Fibroblast of lung (primary cell): ENCODE measurements around the gene GH2. TPM values are rescaled to one million over a fixed set of nuclear protein-coding genes. Genes with fewer than 3 reads are reported as not detected.
"Not testable (repeated sequence)": the region's sequence is repeated elsewhere in the genome, so short reads cannot be mapped to it uniquely, and the experiment has no call there.

Experiments
- DNase-seq, 2 donors: peaks; one replicate each; pipeline versions ENCODE4 v3.0.0 to v3.0.0-alpha.2; 2010; ENCODE audit warnings: low read depth in 2 of 2
- H2AFZ ChIP-seq: 2 replicates; pipeline ENCODE4 v1.5.1; 2012; ENCODE audit warnings: low read length, control low read depth, inconsistent platforms
- H3K27ac ChIP-seq: 2 replicates; pipeline ENCODE4 v1.5.1; 2011; ENCODE audit warnings: low read length, control low read depth; ENCODE audit not compliant: insufficient read depth
- H3K27me3 ChIP-seq: 2 replicates; pipeline ENCODE4 v1.5.1; 2011; ENCODE audit warnings: mild to moderate bottlenecking, low read length; ENCODE audit not compliant: control insufficient read depth, insufficient read depth
- H3K36me3 ChIP-seq: 2 replicates; pipeline ENCODE4 v1.5.1; 2011; ENCODE audit warnings: low read length; ENCODE audit not compliant: control insufficient read depth, insufficient read depth
- H3K4me1 ChIP-seq: 2 replicates; pipeline ENCODE4 v1.5.1; 2011; ENCODE audit warnings: low read length; ENCODE audit not compliant: control insufficient read depth, insufficient read depth; ENCODE audit errors: extremely low read depth
- H3K4me2 ChIP-seq: 2 replicates; pipeline ENCODE4 v1.5.1; 2011; ENCODE audit warnings: low read length, control low read depth; ENCODE audit not compliant: insufficient read depth; ENCODE audit errors: extremely low read depth
- H3K4me3 ChIP-seq, 4 experiments: fragments of 200-600 bp in 1 of 4; sonication (generic) in 1 of 4; replicated peaks in 1 of 4; 2 replicates each; pipeline ENCODE4 v1.5.1; 2011 to 2016; ENCODE audit warnings: low read length in 4 of 4, low read depth in 3 of 4, mild to moderate bottlenecking in 3 of 4, control low read depth in 2 of 4, inconsistent platforms in 1 of 4, mixed read lengths in 1 of 4; ENCODE audit not compliant: insufficient read depth in 1 of 4; ENCODE audit errors: control extremely low read depth in 1 of 4
- H3K79me2 ChIP-seq: 2 replicates; pipeline ENCODE4 v1.5.1; 2012; ENCODE audit warnings: mild to moderate bottlenecking, low read length, inconsistent platforms; ENCODE audit not compliant: control insufficient read depth, insufficient read depth
- H3K9ac ChIP-seq: 2 replicates; pipeline ENCODE4 v1.5.1; 2011; ENCODE audit warnings: mild to moderate bottlenecking, low read length, control low read depth; ENCODE audit not compliant: insufficient read depth
- H3K9me3 ChIP-seq: 2 replicates; pipeline ENCODE4 v1.5.1; 2012; ENCODE audit warnings: low read depth, low read length; ENCODE audit not compliant: control insufficient read depth, insufficient read depth
- H4K20me1 ChIP-seq: 2 replicates; pipeline ENCODE4 v1.5.1; 2011; ENCODE audit warnings: low read length; ENCODE audit not compliant: control insufficient read depth, insufficient read depth; ENCODE audit errors: extremely low read depth
- CTCF ChIP-seq, 2 donors: IDR thresholded peaks in 1 of 2; conservative IDR thresholded peaks in 1 of 2; 1 replicate in 1 of 2; 2 replicates in 1 of 2; pipeline ENCODE4 v1.5.1; 2011 to 2012; ENCODE audit warnings: low read length in 2 of 2, control low read depth in 1 of 2, inconsistent platforms in 1 of 2, low read depth in 1 of 2, mild to moderate bottlenecking in 1 of 2
- EZH2 ChIP-seq: IDR thresholded peaks from 2 replicates; pipeline ENCODE4 v1.5.1; 2012; ENCODE audit warnings: low read length, control low read depth, mild to moderate bottlenecking; ENCODE audit errors: missing control alignments
- polyA plus RNA-seq, 2 donors: library from polyadenylated mRNA; depleted of rRNA in 1 of 2; stranded (reverse) in 1 of 2; unstranded in 1 of 2; fragments of >200 nt; gene quantifications; 2 replicates each; pipeline ENCODE4 v1.2.1, GENCODE V29; 2011 to 2012; ENCODE audit warnings: missing spikeins in 1 of 2
- total RNA-seq: library from RNA; depleted of rRNA; stranded (reverse); fragments of >200 nt; gene quantifications from 2 replicates; pipeline ENCODE4 v1.2.1, GENCODE V29; 2014

Gene GH2
- total and polyA plus RNA-seq, 2 donors (not counting 1 experiment from before 2014, with no cell fraction given) = not detected

- no peak overlapping the region for H2AFZ ChIP-seq
- no peak overlapping the region for H3K27ac ChIP-seq
- H3K27me3 ChIP-seq = peaks cover 20% of the 10 kb centered on the region
- H3K79me2 ChIP-seq = no peaks in the 10 kb centered on the region
- no peaks in the 10 kb centered on the region for H3K36me3 ChIP-seq
- no peaks in the 10 kb centered on the region for H4K20me1 ChIP-seq
- no peak for DNase-seq
- no peak overlapping the region for H3K4me2 ChIP-seq
- H3K9me3 ChIP-seq = no peaks in the 10 kb centered on the region
- no peak overlapping the region for H3K4me3 ChIP-seq
- H3K9ac ChIP-seq = no peak overlapping the region
- TF ChIP-seq CTCF (conservative IDR thresholded peaks at IDR 0.05 in 1 of 2, IDR thresholded peaks at IDR 0.05 in 1 of 2; ENCODE audit: low read depth in 1 of 2, low read length in 2 of 2) (no peak), EZH2 (no peak)
- H3K4me1 ChIP-seq = no peaks in the 10 kb centered on the region
Observed at GRCh38 chr17:63859257-63859656, 22.5 kb downstream of the GH2 start.

GRCh38 chr17:63856425-63856824, 25.3 kb downstream of the GH2 start:
- H3K4me1 ChIP-seq, H3K9ac ChIP-seq, H3K79me2 ChIP-seq: not testable (repeated sequence)

GRCh38 chr17:63855185-63855584, 26.6 kb downstream of the GH2 start:
- no peaks in the 10 kb centered on the region for H3K9me3 ChIP-seq
- no peaks in the 10 kb centered on the region for H3K4me1 ChIP-seq
- DNase-seq = no peak
- no peak overlapping the region for H3K9ac ChIP-seq
- no peaks in the 10 kb centered on the region for H3K36me3 ChIP-seq
- H3K4me3 ChIP-seq = no peak overlapping the region
- TF ChIP-seq CTCF (conservative IDR thresholded peaks at IDR 0.05 in 1 of 2, IDR thresholded peaks at IDR 0.05 in 1 of 2; ENCODE audit: low read depth in 1 of 2, low read length in 2 of 2) = no peak
- H3K79me2 ChIP-seq = no peaks in the 10 kb centered on the region
- peaks cover 20% of the 10 kb centered on the region for H3K27me3 ChIP-seq
- H2AFZ ChIP-seq = no peak overlapping the region
- H3K27ac ChIP-seq = no peak overlapping the region
- H3K4me2 ChIP-seq = no peak overlapping the region
- H4K20me1 ChIP-seq = no peaks in the 10 kb centered on the region

More at GRCh38 chr17:63856425-63856824, 25.3 kb downstream of the GH2 start:
- H2AFZ ChIP-seq, H3K4me2 ChIP-seq, H3K27ac ChIP-seq, H3K4me3 ChIP-seq, H3K9me3 ChIP-seq, DNase-seq, H3K36me3 ChIP-seq, H4K20me1 ChIP-seq: not testable (repeated sequence)
- peaks cover 20% of the 10 kb centered on the region for H3K27me3 ChIP-seq
